HG03280 (cell line): ENCODE results near the gene FOXL2NB.

Source experiments
- ATAC-seq: cut with Tn5 transposase; IDR thresholded peaks from one replicate; pipeline ENCODE4 v1.9.1; 2021; ENCODE audit warnings: mild to moderate bottlenecking, moderate library complexity; ENCODE audit not compliant: unreplicated experiment

FOXL2NB gene

GRCh38 chr3:138944929-138945708 is 1.9 kb upstream of the FOXL2NB start:
- ATAC-seq = no peak

- no peak for ATAC-seq
Measured at GRCh38 chr3:138945709-138946662, 1.0 kb upstream of the FOXL2NB start.

GRCh38 chr3:138947495-138948121 is 591 bp downstream of the FOXL2NB start:
- ATAC-seq = no peak

- no peak for ATAC-seq
Measured at GRCh38 chr3:138948371-138949001, 1.5 kb downstream of the FOXL2NB start.

GRCh38 chr3:138949002-138949418 is 2.0 kb downstream of the FOXL2NB start:
- no peak for ATAC-seq

- no peak for ATAC-seq
Measured at GRCh38 chr3:138949445-138950005, 2.5 kb downstream of the FOXL2NB start.

- no peak for ATAC-seq
Measured at GRCh38 chr3:138950006-138950644, 3.1 kb downstream of the FOXL2NB start.

GRCh38 chr3:138950701-138951100 is 3.7 kb downstream of the FOXL2NB start:
- ATAC-seq = no peak

- no peak for ATAC-seq
Measured at GRCh38 chr3:138960417-138960852, 13.4 kb downstream of the FOXL2NB start.

GRCh38 chr3:138962854-138963560 is 16.0 kb downstream of the FOXL2NB start:
- no peak for ATAC-seq

- ATAC-seq = no peak
Measured at GRCh38 chr3:138964264-138964663, 17.2 kb downstream of the FOXL2NB start.

- no peak for ATAC-seq
Measured at GRCh38 chr3:138964923-138965322, 17.9 kb downstream of the FOXL2NB start.

- no peak for ATAC-seq
Measured at GRCh38 chr3:138971766-138972320, 24.8 kb downstream of the FOXL2NB start.

- ATAC-seq = no peak
Measured at GRCh38 chr3:138972941-138973340, 25.9 kb downstream of the FOXL2NB start.

- ATAC-seq = no peak
Measured at GRCh38 chr3:138974462-138974861, 27.4 kb downstream of the FOXL2NB start.

- no peak for ATAC-seq
Measured at GRCh38 chr3:138975351-138975750, 28.3 kb downstream of the FOXL2NB start.

GRCh38 chr3:138976047-138976446 is 29.0 kb downstream of the FOXL2NB start:
- ATAC-seq = no peak

- ATAC-seq = no peak
Measured at GRCh38 chr3:138984816-138985215, 37.8 kb downstream of the FOXL2NB start.

- ATAC-seq = no peak
Measured at GRCh38 chr3:138985932-138986331, 38.9 kb downstream of the FOXL2NB start.
